HCT116 (cell line): Measurements from ENCODE around the gene ARSG. TPM values are rescaled to one million over a fixed set of nuclear protein-coding genes. Genes with fewer than 3 reads are reported as not detected.

ENCODE experiments used
- ATAC-seq: fragments of 200-7000 bp; cut with Tn5 transposase; 2 replicates; pipeline ENCODE4 v1.9.1; 2020; ENCODE audit warnings: mild to moderate bottlenecking, moderate library complexity
- BruUV-seq: library from RNA; stranded (reverse); fragments of 400-500 nt; replicated peaks from 2 replicates; lab custom pipeline; 2021; lab: Mats Ljungman, UMichigan
- CTCF ChIA-PET: fragments of 300-600 bp; sonication (Branson Sonifier 250); formaldehyde crosslinking; loops from one replicate; lab custom pipeline; 2021; ENCODE audit warnings: antibody characterized with exemption; lab: Charles Lee
- POLR2A ChIA-PET: fragments of 300-600, 350-600 bp; sonication (Branson Sonifier 250); formaldehyde crosslinking; loops from one replicate; lab custom pipeline; 2021; ENCODE audit warnings: antibody characterized with exemption; lab: Charles Lee
- RAD21 ChIA-PET, 2 experiments: fragments of 300-600 bp; sonication (Branson Sonifier 250); formaldehyde crosslinking; loops; one replicate each; lab custom pipeline; 2023; ENCODE audit warnings: low total read pairs in 2 of 2; ENCODE audit not compliant: uncharacterized antibody in 2 of 2, unreplicated experiment in 2 of 2, low non-redundant PET in 1 of 2; lab: Charles Lee
- DNase-seq: peaks from one replicate; pipeline ENCODE4 v3.0.0-alpha.2; 2010; ENCODE audit warnings: low read depth, low spot score
- H2AFZ ChIP-seq: fragments of 200-600 bp; shearing (Covaris generic), sonication (generic); 2 replicates; pipeline ENCODE4 v1.6.1; 2017; ENCODE audit warnings: low read depth, mixed run types, mixed read lengths, antibody characterized with exemption, low read length; ENCODE audit not compliant: poor library complexity, severe bottlenecking
- H3K27ac ChIP-seq: 2 replicates; pipeline ENCODE4 v1.5.1; 2012; ENCODE audit warnings: low read depth, low read length
- H3K27me3 ChIP-seq: fragments of 200-600 bp; sonication (generic); 2 replicates; pipeline ENCODE4 v1.6.1; 2016; ENCODE audit warnings: mixed run types, low read length, mixed read lengths; ENCODE audit not compliant: insufficient read depth
- H3K36me3 ChIP-seq, 2 experiments: fragments of 200-500 bp in 1 of 2; fragments of 200-600 bp in 1 of 2; sonication (Bioruptor generic) in 1 of 2; sonication (generic) in 1 of 2; 2 replicates each; pipeline versions ENCODE4 v1.5.1 to v1.6.1; 2014 to 2016; ENCODE audit warnings: low read length in 2 of 2, inconsistent platforms in 1 of 2, mixed read lengths in 1 of 2, mixed run types in 1 of 2; ENCODE audit not compliant: insufficient read depth in 2 of 2, control insufficient read depth in 1 of 2
- H3K4me1 ChIP-seq, 2 experiments: fragments of 200-600 bp in 1 of 2; sonication (generic) in 1 of 2; 2 replicates each; pipeline versions ENCODE4 v1.5.1 to v1.6.1; 2012 to 2017; ENCODE audit warnings: low read length in 2 of 2, inconsistent platforms in 1 of 2, mild to moderate bottlenecking in 1 of 2, mixed read lengths in 1 of 2, mixed run types in 1 of 2, moderate library complexity in 1 of 2; ENCODE audit not compliant: insufficient read depth in 2 of 2, control insufficient read depth in 1 of 2
- H3K4me2 ChIP-seq: fragments of 200-600 bp; sonication (generic); 2 replicates; pipeline ENCODE4 v1.6.1; 2017; ENCODE audit warnings: mixed run types, low read length, mixed read lengths
- H3K4me3 ChIP-seq, 2 experiments: fragments of 200-600 bp in 1 of 2; sonication (generic) in 1 of 2; replicated peaks in 1 of 2; 2 replicates each; pipeline ENCODE4 v1.5.1; 2011 to 2016; ENCODE audit warnings: low read length in 2 of 2, control low read depth in 1 of 2, low read depth in 1 of 2, mild to moderate bottlenecking in 1 of 2, mixed read lengths in 1 of 2, mixed run types in 1 of 2
- H3K79me2 ChIP-seq: fragments of 200-600 bp; sonication (generic); 2 replicates; pipeline ENCODE4 v1.6.1; 2017; ENCODE audit warnings: mild to moderate bottlenecking, mixed run types, low read length, moderate library complexity, mixed read lengths; ENCODE audit not compliant: insufficient read depth
- H3K9ac ChIP-seq: fragments of 200-600 bp; sonication (generic); 2 replicates; pipeline ENCODE4 v1.6.1; 2016; ENCODE audit warnings: low read length, mixed read lengths
- H3K9me2 ChIP-seq: fragments of 200-600 bp; sonication (generic), shearing (Covaris generic); 2 replicates; pipeline ENCODE4 v1.6.1; 2017; ENCODE audit warnings: mixed run types, mild to moderate bottlenecking, moderate library complexity; ENCODE audit not compliant: insufficient read depth
- H3K9me3 ChIP-seq, 2 experiments: fragments of 200-500 bp in 1 of 2; fragments of 200-600 bp in 1 of 2; sonication (Bioruptor generic) in 1 of 2; sonication (generic) in 1 of 2; 2 replicates each; pipeline ENCODE4 v1.6.1; 2014 to 2017; ENCODE audit warnings: low read length in 2 of 2, mixed read lengths in 2 of 2, inconsistent platforms in 1 of 2, low read depth in 1 of 2, mild to moderate bottlenecking in 1 of 2, mixed run types in 1 of 2, moderate library complexity in 1 of 2; ENCODE audit not compliant: control insufficient read depth in 1 of 2, insufficient read depth in 1 of 2
- H4K20me1 ChIP-seq: fragments of 200-600 bp; sonication (generic), shearing (Covaris generic); 2 replicates; pipeline ENCODE4 v1.6.1; 2017; ENCODE audit warnings: mixed run types, mild to moderate bottlenecking, moderate library complexity; ENCODE audit not compliant: insufficient read depth
- ATF3 ChIP-seq: IDR thresholded peaks from 2 replicates; pipeline ENCODE4 v1.6.1; 2012
- CBX3 ChIP-seq: IDR thresholded peaks from 2 replicates; pipeline ENCODE4 v1.6.1; 2012; ENCODE audit warnings: low read depth
- CEBPB ChIP-seq: IDR thresholded peaks from 2 replicates; pipeline ENCODE4 v1.6.1; 2012; ENCODE audit warnings: low read depth
- CTCF ChIP-seq, 3 experiments: fragments of 200-600 bp in 1 of 3; sonication (generic) in 1 of 3; IDR thresholded peaks in 2 of 3; conservative IDR thresholded peaks in 1 of 3; 2 replicates each; pipeline ENCODE4 v1.5.1; 2012 to 2017; ENCODE audit warnings: low read depth in 2 of 3, low read length in 2 of 3, antibody characterized with exemption in 1 of 3, borderline replicate concordance in 1 of 3, control low read depth in 1 of 3, mild to moderate bottlenecking in 1 of 3, mixed read lengths in 1 of 3, mixed run types in 1 of 3, moderate library complexity in 1 of 3; ENCODE audit not compliant: insufficient read depth in 1 of 3
- EGR1 ChIP-seq: IDR thresholded peaks from 2 replicates; pipeline ENCODE4 v1.6.1; 2012; ENCODE audit warnings: low read depth
- ELF1 ChIP-seq: IDR thresholded peaks from 2 replicates; pipeline ENCODE4 v1.6.1; 2012; ENCODE audit warnings: low read depth, borderline replicate concordance
- EZH2 ChIP-seq: fragments of 200-600 bp; sonication (generic); IDR thresholded peaks from 2 replicates; pipeline ENCODE4 v1.6.1; 2017; ENCODE audit warnings: antibody characterized with exemption, mixed run types
- EZH2phosphoT487 ChIP-seq: fragments of 200-600 bp; IDR thresholded peaks from 2 replicates; pipeline ENCODE4 v1.6.1; 2018; ENCODE audit warnings: antibody characterized with exemption, borderline replicate concordance
- FOSL1 ChIP-seq: IDR thresholded peaks from 2 replicates; pipeline ENCODE4 v1.6.1; 2012; ENCODE audit warnings: low read depth
- JUND ChIP-seq: IDR thresholded peaks from 2 replicates; pipeline ENCODE4 v1.6.1; 2012
- MAX ChIP-seq: IDR thresholded peaks from 2 replicates; pipeline ENCODE4 v1.6.1; 2012
- POLR2A ChIP-seq: IDR thresholded peaks from 2 replicates; pipeline ENCODE4 v1.7.0; 2011; ENCODE audit warnings: borderline replicate concordance; ENCODE audit not compliant: insufficient read depth, insufficient read length; ENCODE audit errors: extremely low read depth
- POLR2AphosphoS5 ChIP-seq: IDR thresholded peaks from 2 replicates; pipeline ENCODE4 v1.6.1; 2011; ENCODE audit warnings: mild to moderate bottlenecking, low read depth, low read length, moderate library complexity
- RAD21 ChIP-seq: IDR thresholded peaks from 2 replicates; pipeline ENCODE4 v1.6.1; 2012; ENCODE audit warnings: low read depth, mild to moderate bottlenecking
- SIN3A ChIP-seq: IDR thresholded peaks from 2 replicates; pipeline ENCODE4 v1.6.1; 2012; ENCODE audit warnings: low read depth
- SP1 ChIP-seq: IDR thresholded peaks from 2 replicates; pipeline ENCODE4 v1.6.1; 2012; ENCODE audit warnings: low read depth
- SRF ChIP-seq: IDR thresholded peaks from 2 replicates; pipeline ENCODE4 v1.6.1; 2012; ENCODE audit warnings: low read depth
- TCF7L2 ChIP-seq: IDR thresholded peaks from 2 replicates; pipeline ENCODE4 v1.7.0; 2011; ENCODE audit warnings: borderline replicate concordance, inconsistent platforms; ENCODE audit not compliant: insufficient read depth, insufficient read length; ENCODE audit errors: extremely low read depth
- YY1 ChIP-seq: IDR thresholded peaks from 2 replicates; pipeline ENCODE4 v1.6.1; 2011; ENCODE audit warnings: low read length, low read depth, moderate library complexity, mild to moderate bottlenecking; ENCODE audit not compliant: insufficient replicate concordance; ENCODE audit errors: extremely low read depth
- ZBTB33 ChIP-seq: IDR thresholded peaks from 2 replicates; pipeline ENCODE4 v1.6.1; 2011; ENCODE audit warnings: mild to moderate bottlenecking, low read length, moderate library complexity; ENCODE audit not compliant: insufficient replicate concordance; ENCODE audit errors: extremely low read depth
- ZFX ChIP-seq: fragments of 450-650 bp; IDR thresholded peaks from 2 replicates; pipeline ENCODE4 v1.6.1; 2017
- ZNF274 ChIP-seq: fragments of 200-500 bp; sonication (Bioruptor generic); IDR thresholded peaks from 2 replicates; pipeline ENCODE4 v1.6.1; 2014; ENCODE audit warnings: mild to moderate bottlenecking, low read depth, low read length, inconsistent platforms
- intact Hi-C: fragments of 100-400 bp; cut with micrococcal nuclease; formaldehyde crosslinking; loops from 2 replicates; pipeline ENCODE4 v1.10.0; 2022
- total RNA-seq: library from RNA; stranded (reverse); gene quantifications from one replicate; pipeline ENCODE4 v1.2.1, GENCODE V29; 2021; ENCODE audit not compliant: unreplicated experiment

The ARSG gene
- total RNA-seq, 1 experiment from 2014 or later: 17.1 TPM

- BruUV-seq: TSS peak; percentile 76
- ChIA-PET CTCF (interaction anchor here (0.7 to 3.3 kb wide), 5 partner anchors 15 to 118 kb away, joined by 3 to 41 read pairs (median 3); no protein-coding TSS in a partner anchor), RAD21 (no interaction called here), POLR2A (interaction anchor here (0.6 to 3.1 kb wide), 8 partner anchors 10 to 93 kb away, joined by 3 to 17 read pairs (median 4); no protein-coding TSS in a partner anchor)
- H3K4me3 ChIP-seq: peak overlapping the region; percentile 7 to 25; a peak in 2 of 4 replicates
- H3K36me3 ChIP-seq: no peaks in the 10 kb centered on the region
- peak overlapping the region; percentile 96 for H3K27ac ChIP-seq
- H3K79me2 ChIP-seq: no peaks in the 10 kb centered on the region
- H3K4me2 ChIP-seq: peak overlapping the region; percentile 60
- H3K27me3 ChIP-seq: no peaks in the 10 kb centered on the region
- H3K9me3 ChIP-seq: no peaks in the 10 kb centered on the region
- peak overlapping the region; percentile 58 for H3K9ac ChIP-seq
- no peaks in the 10 kb centered on the region for H3K9me2 ChIP-seq
- peaks cover 89 to 92% of the 10 kb centered on the region in 2 experiments for H3K4me1 ChIP-seq
- no peaks in the 10 kb centered on the region for H4K20me1 ChIP-seq
- DNase-seq (peak; percentile 98), ATAC-seq (peak; percentile 43)
- H2AFZ ChIP-seq: peak overlapping the region; percentile 17
- intact Hi-C loops: loop anchor here (2.0 to 10.0 kb wide), 4 partner anchors 69 to 976 kb away; partner anchors contain the start of gene WIPI1
- TF ChIP-seq CEBPB: peak; percentile 87
- TF ChIP-seq MAX: peak; percentile 87
- TF ChIP-seq JUND: peak; percentile 97
- TF ChIP-seq CBX3: peak; percentile 95
- TF ChIP-seq SIN3A: peak; percentile 90
- TF ChIP-seq FOSL1: peak; percentile 93
- TF ChIP-seq RAD21: peak; percentile 32; the same call in 1 of the 2 replicates
- no peak for TF ChIP-seq ZFX
- peak; percentile 98 for TF ChIP-seq EGR1
- no peak; the same call in 1 of the 2 replicates for TF ChIP-seq ELF1
- TF ChIP-seq POLR2AphosphoS5: peak; percentile 84
- TF ChIP-seq ATF3: no peak; the same call in 1 of the 2 replicates
- TF ChIP-seq YY1: peak; percentile 68
- TF ChIP-seq EZH2: no peak
- no peak for TF ChIP-seq TCF7L2
- TF ChIP-seq CTCF (IDR thresholded peaks at IDR 0.05 in 2 of 3, conservative IDR thresholded peaks at IDR 0.05 in 1 of 3; ENCODE audit: borderline replicate concordance in 1 of 3, insufficient read depth in 1 of 3, low read depth in 2 of 3, low read length in 2 of 3): no peak
- TF ChIP-seq ZBTB33: peak; percentile 78
- TF ChIP-seq SP1: peak; percentile 99
- TF ChIP-seq EZH2phosphoT487: no peak
- TF ChIP-seq ZNF274: no peak
- TF ChIP-seq SRF: no peak; the same call in none of the 2 replicates
- no peak for TF ChIP-seq POLR2A
Measured at GRCh38 chr17:68381076-68381900, 90.0 kb downstream of the ARSG start.
